ENCODE results near the gene ZNF521.

ZNF521 gene

GRCh38 chr18:25146512-25146910, 205.5 kb downstream of the ZNF521 start:
- no peak for TF ChIP-seq REST (IDR thresholded peaks at IDR 0.05; ENCODE audit: low read depth)
- TF ChIP-seq CEBPB (IDR thresholded peaks at IDR 0.05) = no peak
- TF ChIP-seq, protein P1, sequence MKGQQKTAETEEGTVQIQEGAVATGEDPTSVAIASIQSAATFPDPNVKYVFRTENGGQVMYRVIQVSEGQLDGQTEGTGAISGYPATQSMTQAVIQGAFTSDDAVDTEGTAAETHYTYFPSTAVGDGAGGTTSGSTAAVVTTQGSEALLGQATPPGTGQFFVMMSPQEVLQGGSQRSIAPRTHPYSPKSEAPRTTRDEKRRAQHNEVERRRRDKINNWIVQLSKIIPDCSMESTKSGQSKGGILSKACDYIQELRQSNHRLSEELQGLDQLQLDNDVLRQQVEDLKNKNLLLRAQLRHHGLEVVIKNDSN (IDR thresholded peaks at IDR 0.05) = no peak
- TF ChIP-seq TEAD4 (IDR thresholded peaks at IDR 0.05) = no peak
- TF ChIP-seq TCF12 (IDR thresholded peaks at IDR 0.05; ENCODE audit: low read depth) = no peak
- no peak for TF ChIP-seq EGR1 (IDR thresholded peaks at IDR 0.05)
- TF ChIP-seq YY1 (IDR thresholded peaks at IDR 0.05; ENCODE audit: low read depth) = no peak
- no peak for TF ChIP-seq CREB1 (IDR thresholded peaks at IDR 0.05; ENCODE audit: low read depth)
- no peak for TF ChIP-seq FOXM1 (IDR thresholded peaks at IDR 0.05; ENCODE audit: borderline replicate concordance, low read depth)
- no peak for TF ChIP-seq RAD21 (IDR thresholded peaks at IDR 0.05; ENCODE audit: low read depth)
- no peak for TF ChIP-seq EP300 (IDR thresholded peaks at IDR 0.05; ENCODE audit: borderline replicate concordance)
- no peak for TF ChIP-seq ZBTB7A (IDR thresholded peaks at IDR 0.05; ENCODE audit: low read depth)
- TF ChIP-seq TAF1 (IDR thresholded peaks at IDR 0.05; ENCODE audit: low read depth) = no peak
- no peak for TF ChIP-seq NFIC (IDR thresholded peaks at IDR 0.05)
- TF ChIP-seq, protein P2, sequence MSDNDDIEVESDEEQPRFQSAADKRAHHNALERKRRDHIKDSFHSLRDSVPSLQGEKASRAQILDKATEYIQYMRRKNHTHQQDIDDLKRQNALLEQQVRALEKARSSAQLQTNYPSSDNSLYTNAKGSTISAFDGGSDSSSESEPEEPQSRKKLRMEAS (IDR thresholded peaks at IDR 0.05) = no peak

DNA sequence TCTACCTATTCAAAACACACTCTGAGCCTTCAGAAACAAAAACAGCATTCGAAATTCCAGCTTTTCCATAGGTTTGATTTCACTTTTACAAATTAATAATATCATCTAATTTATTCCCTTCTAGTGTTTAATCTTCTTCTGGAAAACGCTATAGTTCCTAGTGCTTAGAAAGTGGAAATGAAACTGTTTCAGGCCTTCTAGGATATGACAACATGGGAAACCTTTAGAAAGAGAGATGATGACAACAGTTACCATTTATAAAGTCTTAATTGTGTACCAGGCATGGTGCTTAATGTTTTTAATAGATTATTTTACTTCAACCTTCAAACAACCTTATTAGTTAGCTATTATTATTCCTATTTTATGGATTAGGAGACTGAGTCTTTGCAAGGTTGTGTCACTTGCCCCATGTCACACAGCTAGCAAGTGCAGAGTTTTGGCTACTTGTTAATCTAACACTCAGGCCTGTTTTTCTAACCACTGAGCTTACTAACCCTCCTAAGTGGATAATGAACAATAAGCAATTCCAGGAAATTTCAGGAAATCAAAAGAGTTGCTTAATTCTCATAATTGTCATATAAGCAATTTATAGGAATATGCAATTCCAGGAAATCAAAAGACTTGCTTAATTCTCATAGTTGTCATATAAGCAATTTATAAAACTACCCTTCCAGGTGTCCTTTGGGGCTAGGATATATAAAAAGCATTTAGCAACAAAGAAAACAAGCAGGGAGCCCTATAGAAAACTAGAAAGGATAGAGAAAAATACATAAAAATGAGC, 206.0 kb downstream of the ZNF521 start:
- TF ChIP-seq CREB1 (IDR thresholded peaks at IDR 0.05; ENCODE audit: low read depth) = no peak

DNA sequence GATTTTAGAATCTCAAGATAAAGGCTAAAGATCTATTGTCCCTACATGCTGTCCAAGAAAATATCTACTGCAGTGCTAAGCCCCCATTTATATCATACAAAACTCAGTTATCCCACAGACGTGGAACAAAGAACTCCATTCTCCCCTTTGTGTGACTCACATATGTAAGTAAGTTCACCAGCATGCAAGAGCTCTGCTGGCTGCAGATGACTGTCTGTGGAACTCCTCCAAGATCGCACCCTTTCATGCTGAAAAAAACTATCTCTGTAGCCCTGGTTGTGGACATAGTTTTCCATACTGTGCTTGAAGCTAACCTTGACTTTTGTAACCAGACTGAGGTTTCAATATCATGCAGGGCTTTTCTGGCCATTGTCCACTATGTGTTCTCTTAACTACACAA, 207.1 kb downstream of the ZNF521 start:
- TF ChIP-seq RAD21 (IDR thresholded peaks at IDR 0.05; ENCODE audit: low read depth) (no peak), CREB1 (IDR thresholded peaks at IDR 0.05; ENCODE audit: low read depth) (no peak), ZBTB7A (IDR thresholded peaks at IDR 0.05; ENCODE audit: low read depth) (no peak), EGR1 (IDR thresholded peaks at IDR 0.05) (no peak)

DNA sequence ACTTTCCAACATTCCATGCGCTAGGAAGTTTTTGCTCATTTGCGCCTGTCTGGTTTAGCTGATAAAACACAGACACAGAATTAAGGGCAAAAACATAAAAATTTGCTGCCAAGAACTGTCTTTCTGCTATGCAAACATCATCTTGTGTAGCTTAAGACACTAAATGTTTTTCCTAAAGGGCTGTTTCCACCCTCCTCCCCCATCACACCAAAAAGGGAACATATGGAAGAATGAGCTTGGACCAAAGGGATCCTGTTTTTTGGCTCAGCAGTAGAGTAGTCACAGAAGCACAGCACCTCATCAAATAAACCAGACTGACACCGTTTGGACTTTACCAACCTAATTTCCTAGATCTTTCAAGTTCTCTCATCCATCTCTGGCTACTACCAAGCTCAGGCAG, 210.1 kb downstream of the ZNF521 start:
- TF ChIP-seq TEAD4 (IDR thresholded peaks at IDR 0.05) = no peak
- no peak for TF ChIP-seq TCF12 (IDR thresholded peaks at IDR 0.05; ENCODE audit: low read depth)
- no peak for TF ChIP-seq FOXM1 (IDR thresholded peaks at IDR 0.05; ENCODE audit: borderline replicate concordance, low read depth)
- no peak for TF ChIP-seq EGR1 (IDR thresholded peaks at IDR 0.05)

DNA sequence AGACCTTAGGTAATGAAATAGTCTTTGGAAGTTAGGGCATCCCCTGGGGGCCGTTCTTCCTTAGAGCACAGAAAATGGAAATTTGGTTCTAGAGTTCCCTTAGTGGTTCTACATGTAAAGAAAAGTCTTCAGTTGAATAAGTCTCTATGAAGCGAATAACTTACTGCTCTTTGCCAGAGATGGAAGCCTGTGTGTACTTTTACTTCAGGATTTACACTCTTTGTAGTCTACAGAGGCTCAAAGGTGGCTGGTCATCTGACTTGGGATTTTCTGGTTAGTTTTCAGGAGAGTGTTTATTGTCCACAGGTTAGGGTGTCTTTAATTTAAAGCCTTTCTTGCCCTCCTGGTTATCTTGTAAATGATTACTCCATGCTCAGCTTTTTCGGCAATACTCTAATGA, 210.6 kb downstream of the ZNF521 start:
- TF ChIP-seq TEAD4 (IDR thresholded peaks at IDR 0.05) = no peak
- TF ChIP-seq EP300 (IDR thresholded peaks at IDR 0.05; ENCODE audit: borderline replicate concordance) = no peak
- no peak for TF ChIP-seq FOXM1 (IDR thresholded peaks at IDR 0.05; ENCODE audit: borderline replicate concordance, low read depth)
- TF ChIP-seq ZBTB7A (IDR thresholded peaks at IDR 0.05; ENCODE audit: low read depth) = no peak
- no peak for TF ChIP-seq REST (IDR thresholded peaks at IDR 0.05; ENCODE audit: low read depth)
- TF ChIP-seq YY1 (IDR thresholded peaks at IDR 0.05; ENCODE audit: low read depth) = no peak
- TF ChIP-seq NFIC (IDR thresholded peaks at IDR 0.05) = no peak
- TF ChIP-seq CREB1 (IDR thresholded peaks at IDR 0.05; ENCODE audit: low read depth) = no peak
- TF ChIP-seq TCF12 (IDR thresholded peaks at IDR 0.05; ENCODE audit: low read depth) = no peak

DNA sequence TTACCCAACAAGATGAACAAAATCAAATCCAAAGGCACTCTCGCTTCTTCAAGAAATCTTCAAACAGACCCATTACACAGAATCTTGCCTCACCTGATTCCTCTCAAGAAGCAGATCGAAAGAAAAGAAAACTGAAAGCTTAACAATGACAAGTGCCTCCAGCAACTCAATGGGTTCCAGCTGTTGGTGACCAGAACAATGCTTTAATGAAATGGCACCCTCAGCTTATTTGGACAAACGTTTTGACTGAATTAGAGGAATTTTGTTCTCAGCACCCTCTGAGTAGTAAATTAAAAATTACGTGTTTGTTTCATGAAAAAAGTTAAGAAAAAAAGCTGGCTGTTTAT, 211.0 kb downstream of the ZNF521 start:
- TF ChIP-seq TCF12 (IDR thresholded peaks at IDR 0.05; ENCODE audit: low read depth) (no peak), RAD21 (IDR thresholded peaks at IDR 0.05; ENCODE audit: low read depth) (no peak), TAF1 (IDR thresholded peaks at IDR 0.05; ENCODE audit: low read depth) (no peak), ZBTB7A (IDR thresholded peaks at IDR 0.05; ENCODE audit: low read depth) (no peak), NFIC (IDR thresholded peaks at IDR 0.05) (no peak), CEBPB (IDR thresholded peaks at IDR 0.05) (no peak)
- TF ChIP-seq, protein P1 (IDR thresholded peaks at IDR 0.05) = no peak
- TF ChIP-seq, protein P2 (IDR thresholded peaks at IDR 0.05) = no peak
